Peyer's patch (tissue), 4 donors: ENCODE data around the gene CDKL4. TPM values are rescaled to one million over a fixed set of nuclear protein-coding genes. Genes with fewer than 3 reads are reported as not detected.

Source experiments
- DNase-seq, 3 donors: peaks; one replicate each; pipeline ENCODE4 v3.0.0-alpha.2; 2017 to 2019
- H3K27ac ChIP-seq, 4 donors: fragments of 200-600 bp; sonication (generic); one replicate each; pipeline ENCODE4 v1.5.1; 2016 to 2019
- H3K27me3 ChIP-seq, 2 donors: fragments of 200-600 bp; sonication (generic); one replicate each; pipeline ENCODE4 v1.5.1; 2019
- H3K36me3 ChIP-seq, 3 donors: fragments of 200-600 bp; sonication (generic); one replicate each; pipeline ENCODE4 v1.5.1; 2016 to 2019
- H3K4me1 ChIP-seq, 4 donors: fragments of 200-600 bp; sonication (generic); one replicate each; pipeline ENCODE4 v1.5.1; 2016 to 2019
- H3K4me3 ChIP-seq, 4 donors: fragments of 200-600 bp; sonication (generic); 1 replicate in 3 of 4; 2 replicates in 1 of 4; pipeline ENCODE4 v1.5.1; 2016 to 2019; ENCODE audit warnings: mild to moderate bottlenecking in 1 of 4
- H3K9me3 ChIP-seq, 4 donors: fragments of 200-600 bp; sonication (generic); one replicate each; pipeline ENCODE4 v1.5.1; 2016 to 2019; ENCODE audit warnings: mild to moderate bottlenecking in 1 of 4
- CTCF ChIP-seq, 6 experiments: fragments of 450-650 bp in 4 of 6; fragments of 200-600 bp in 2 of 6; sonication (generic) in 1 of 6; IDR thresholded peaks; one replicate each; pipeline ENCODE4 v1.5.1; 2017 to 2019; ENCODE audit warnings: antibody characterized with exemption in 6 of 6, mild to moderate bottlenecking in 3 of 6, moderate library complexity in 1 of 6
- POLR2A ChIP-seq, 2 donors: fragments of 450-650 bp; IDR thresholded peaks; one replicate each; pipeline ENCODE4 v1.5.1; 2017; ENCODE audit warnings: antibody characterized with exemption in 2 of 2, mild to moderate bottlenecking in 2 of 2, moderate library complexity in 2 of 2
- total RNA-seq, 4 donors: library from RNA; depleted of rRNA; stranded (reverse); fragments of >200 nt; gene quantifications; one replicate each; pipeline ENCODE4 v1.1.0, GENCODE V29; 2016

Gene CDKL4
- total RNA-seq, 4 donors from 2014 or later, result 0.70 to 4.1 (median 0.80) TPM; not detected in 1

- no peaks in the 10 kb centered on the region for H3K4me1 ChIP-seq
- no peaks in the 10 kb centered on the region for H3K27me3 ChIP-seq
- no peak for TF ChIP-seq CTCF (IDR thresholded peaks at IDR 0.05)
- TF ChIP-seq POLR2A (IDR thresholded peaks at IDR 0.05), result no peak
- no peak overlapping the region for H3K4me3 ChIP-seq
- no peak overlapping the region for H3K27ac ChIP-seq
- no peaks in the 10 kb centered on the region for H3K9me3 ChIP-seq
- no peak for DNase-seq
- H3K36me3 ChIP-seq, result peaks cover 0 to 77% (median 0%) of the 10 kb centered on the region in 3 donors
Observed at GRCh38 chr2:39275016-39275415, 31.2 kb upstream of the CDKL4 start.

GRCh38 chr2:39269941-39270340 is 26.2 kb upstream of the CDKL4 start:
- TF ChIP-seq CTCF (IDR thresholded peaks at IDR 0.05) (no peak), POLR2A (IDR thresholded peaks at IDR 0.05) (no peak)
- no peak overlapping the region for H3K4me3 ChIP-seq
- H3K9me3 ChIP-seq, result no peaks in the 10 kb centered on the region
- no peaks in the 10 kb centered on the region for H3K27me3 ChIP-seq
- no peak for DNase-seq
- H3K36me3 ChIP-seq, result peaks cover 0 to 36% (median 0%) of the 10 kb centered on the region in 3 donors
- H3K4me1 ChIP-seq, result no peaks in the 10 kb centered on the region
- no peak overlapping the region for H3K27ac ChIP-seq

GRCh38 chr2:39266916-39267434 is 23.2 kb upstream of the CDKL4 start:
- TF ChIP-seq CTCF (IDR thresholded peaks at IDR 0.05) (no peak), POLR2A (IDR thresholded peaks at IDR 0.05) (no peak)
- no peaks in the 10 kb centered on the region for H3K4me1 ChIP-seq
- no peak for DNase-seq
- no peak overlapping the region for H3K4me3 ChIP-seq
- peaks cover 0 to 36% (median 0%) of the 10 kb centered on the region in 3 donors for H3K36me3 ChIP-seq
- no peaks in the 10 kb centered on the region for H3K9me3 ChIP-seq
- no peak overlapping the region for H3K27ac ChIP-seq
- H3K27me3 ChIP-seq, result no peaks in the 10 kb centered on the region

- H3K27ac ChIP-seq, result no peak overlapping the region
- H3K4me3 ChIP-seq, result no peak overlapping the region
- DNase-seq, result no peak
- peaks cover 0 to 30% (median 0%) of the 10 kb centered on the region in 3 donors for H3K36me3 ChIP-seq
- no peaks in the 10 kb centered on the region for H3K4me1 ChIP-seq
- no peaks in the 10 kb centered on the region for H3K9me3 ChIP-seq
- H3K27me3 ChIP-seq, result no peaks in the 10 kb centered on the region
- TF ChIP-seq CTCF (IDR thresholded peaks at IDR 0.05) (no peak), POLR2A (IDR thresholded peaks at IDR 0.05) (no peak)
Observed at GRCh38 chr2:39266139-39266805, 22.5 kb upstream of the CDKL4 start.

- Histone ChIP-seq H3K9me3 (no peaks in the 10 kb centered on the region), H3K27ac (no peak overlapping the region), H3K4me3 (no peak overlapping the region), H3K36me3 (peaks cover 0 to 28% (median 0%) of the 10 kb centered on the region in 3 donors), H3K27me3 (no peaks in the 10 kb centered on the region), H3K4me1 (no peaks in the 10 kb centered on the region)
- no peak for TF ChIP-seq CTCF (IDR thresholded peaks at IDR 0.05)
- no peak for TF ChIP-seq POLR2A (IDR thresholded peaks at IDR 0.05)
- DNase-seq, result no peak
Observed at GRCh38 chr2:39265315-39265714, 21.5 kb upstream of the CDKL4 start.
